ENCODE results near the gene PTPRE.

The PTPRE gene
- long read RNA-seq, donor 1, result 0 reads
- long read RNA-seq, donor 2, result 0 reads
- long read RNA-seq, donor 3, result 0 reads
- long read RNA-seq, donor 4, result 0 reads
- long read RNA-seq, donor 5, result 0 reads
- long read RNA-seq, donor 6, result 0 reads
- long read RNA-seq, donor 7, result 0 reads
- long read RNA-seq, donor 8, full-length matches to known transcripts, result 1 of 1 reads
- long read RNA-seq, donor 8, partial matches to known transcripts, result 0 of 1 reads
- long read RNA-seq, donor 8, other reads (novel, unspliced or antisense), result 0 of 1 reads

- DNase-seq, result peak; percentile 86
These were observed at the start of gene PTPRE for GRCh38 chr10:127906548-127907377. TSS of gene PTPRE (plus strand) at chr10:127907103. CDS start at chr10:128040882, 133,779 bp downstream.

- DNase-seq, result no peak
These were observed 46.3 kb upstream of the PTPRE start for GRCh38 chr10:127860592-127860991.

GRCh38 chr10:127863231-127863825 lies 43.6 kb upstream of the PTPRE start:
- no peak for DNase-seq

GRCh38 chr10:127866276-127867013 lies 40.5 kb upstream of the PTPRE start:
- DNase-seq, result no peak

- DNase-seq, result no peak
These were observed 39.1 kb upstream of the PTPRE start for GRCh38 chr10:127867805-127868204.

- DNase-seq, result no peak
These were observed 37.6 kb upstream of the PTPRE start for GRCh38 chr10:127869329-127869728.

- DNase-seq, result no peak
These were observed 35.3 kb upstream of the PTPRE start for GRCh38 chr10:127871631-127872010.

GRCh38 chr10:127872011-127872761 lies 34.7 kb upstream of the PTPRE start:
- no peak for DNase-seq

GRCh38 chr10:127872871-127873600 lies 33.9 kb upstream of the PTPRE start:
- DNase-seq, result no peak

- no peak for DNase-seq
These were observed 32.9 kb upstream of the PTPRE start for GRCh38 chr10:127873901-127874470.

- DNase-seq, result no peak
These were observed 32.0 kb upstream of the PTPRE start for GRCh38 chr10:127874671-127875448.

GRCh38 chr10:127875449-127875765 lies 31.5 kb upstream of the PTPRE start:
- no peak for DNase-seq

GRCh38 chr10:127875916-127876315 lies 31.0 kb upstream of the PTPRE start:
- DNase-seq, result no peak

GRCh38 chr10:127877116-127877515 lies 29.8 kb upstream of the PTPRE start:
- DNase-seq, result no peak

- DNase-seq, result no peak
These were observed 29.2 kb upstream of the PTPRE start for GRCh38 chr10:127877699-127878098.

GRCh38 chr10:127878475-127879055 lies 28.3 kb upstream of the PTPRE start:
- no peak for DNase-seq

- DNase-seq, result no peak
These were observed 26.3 kb upstream of the PTPRE start for GRCh38 chr10:127880557-127880956.

GRCh38 chr10:127881262-127881661 lies 25.6 kb upstream of the PTPRE start:
- DNase-seq, result no peak

GRCh38 chr10:127882391-127882790 lies 24.5 kb upstream of the PTPRE start:
- DNase-seq, result no peak

Data from right kidney (tissue), 9 donors.